ENCODE results near the gene MYO19. TPM values are rescaled to one million over a fixed set of nuclear protein-coding genes. Genes with fewer than 3 reads are reported as not detected.

The MYO19 gene
- total RNA-seq, 1 donor from 2014 or later, result 65.9 TPM

GRCh38 chr17:36501963-36502362, 32.7 kb downstream of the MYO19 start:
- TF ChIP-seq, protein P1, sequence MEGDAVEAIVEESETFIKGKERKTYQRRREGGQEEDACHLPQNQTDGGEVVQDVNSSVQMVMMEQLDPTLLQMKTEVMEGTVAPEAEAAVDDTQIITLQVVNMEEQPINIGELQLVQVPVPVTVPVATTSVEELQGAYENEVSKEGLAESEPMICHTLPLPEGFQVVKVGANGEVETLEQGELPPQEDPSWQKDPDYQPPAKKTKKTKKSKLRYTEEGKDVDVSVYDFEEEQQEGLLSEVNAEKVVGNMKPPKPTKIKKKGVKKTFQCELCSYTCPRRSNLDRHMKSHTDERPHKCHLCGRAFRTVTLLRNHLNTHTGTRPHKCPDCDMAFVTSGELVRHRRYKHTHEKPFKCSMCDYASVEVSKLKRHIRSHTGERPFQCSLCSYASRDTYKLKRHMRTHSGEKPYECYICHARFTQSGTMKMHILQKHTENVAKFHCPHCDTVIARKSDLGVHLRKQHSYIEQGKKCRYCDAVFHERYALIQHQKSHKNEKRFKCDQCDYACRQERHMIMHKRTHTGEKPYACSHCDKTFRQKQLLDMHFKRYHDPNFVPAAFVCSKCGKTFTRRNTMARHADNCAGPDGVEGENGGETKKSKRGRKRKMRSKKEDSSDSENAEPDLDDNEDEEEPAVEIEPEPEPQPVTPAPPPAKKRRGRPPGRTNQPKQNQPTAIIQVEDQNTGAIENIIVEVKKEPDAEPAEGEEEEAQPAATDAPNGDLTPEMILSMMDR (IDR thresholded peaks at IDR 0.05), result no peak
- H3K4me1 Mint-ChIP-seq (ENCODE audit: unreplicated experiment), result no peaks in the 10 kb centered on the region
- no peak for DNase-seq (ENCODE audit: extremely low spot score, unreplicated experiment)
- no peak overlapping the region for H3K4me3 Mint-ChIP-seq (ENCODE audit: unreplicated experiment)
- H3K27ac Mint-ChIP-seq (ENCODE audit: unreplicated experiment), result no peak overlapping the region
- H3K27me3 Mint-ChIP-seq (ENCODE audit: unreplicated experiment), result no peaks in the 10 kb centered on the region
- H3K9me3 Mint-ChIP-seq (ENCODE audit: unreplicated experiment), result no peaks in the 10 kb centered on the region
- peaks cover 20% of the 10 kb centered on the region for H3K36me3 Mint-ChIP-seq (ENCODE audit: unreplicated experiment)

GRCh38 chr17:36501351-36501750, 33.3 kb downstream of the MYO19 start:
- no peak for DNase-seq (ENCODE audit: extremely low spot score, unreplicated experiment)
- no peak overlapping the region for H3K4me3 Mint-ChIP-seq (ENCODE audit: unreplicated experiment)
- TF ChIP-seq, protein P1 (IDR thresholded peaks at IDR 0.05), result no peak
- no peak overlapping the region for H3K27ac Mint-ChIP-seq (ENCODE audit: unreplicated experiment)
- no peaks in the 10 kb centered on the region for H3K27me3 Mint-ChIP-seq (ENCODE audit: unreplicated experiment)
- no peaks in the 10 kb centered on the region for H3K4me1 Mint-ChIP-seq (ENCODE audit: unreplicated experiment)
- peaks cover 24% of the 10 kb centered on the region for H3K36me3 Mint-ChIP-seq (ENCODE audit: unreplicated experiment)
- no peaks in the 10 kb centered on the region for H3K9me3 Mint-ChIP-seq (ENCODE audit: unreplicated experiment)

DNA sequence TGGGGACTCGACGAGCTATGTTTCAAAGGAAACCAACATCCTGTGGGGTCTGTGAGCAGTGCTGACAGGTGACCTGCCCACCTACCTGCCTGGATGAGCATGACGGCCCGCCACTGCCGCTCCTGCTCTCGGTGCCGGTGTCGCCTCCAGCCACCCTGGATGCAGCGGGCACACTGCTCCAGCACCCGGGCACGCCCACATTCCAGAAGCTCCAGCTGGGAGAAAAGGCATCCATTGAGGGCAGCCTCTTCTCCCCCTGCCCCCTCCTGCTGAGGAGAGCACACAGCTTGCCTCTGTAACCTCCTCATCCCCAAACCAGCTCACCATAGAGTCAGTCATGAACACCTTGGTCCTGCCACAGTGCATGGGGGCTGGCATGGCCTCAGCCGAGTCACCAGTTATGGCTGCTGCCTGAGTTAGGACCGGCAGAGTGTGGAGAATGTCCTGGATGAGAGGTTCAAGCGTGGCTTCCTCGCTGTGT, 33.9 kb downstream of the MYO19 start:
- Mint-ChIP-seq H3K27me3 (ENCODE audit: unreplicated experiment) (no peaks in the 10 kb centered on the region), H3K9me3 (ENCODE audit: unreplicated experiment) (no peaks in the 10 kb centered on the region), H3K27ac (ENCODE audit: unreplicated experiment) (no peak overlapping the region), H3K4me3 (ENCODE audit: unreplicated experiment) (no peak overlapping the region), H3K4me1 (ENCODE audit: unreplicated experiment) (no peaks in the 10 kb centered on the region), H3K36me3 (ENCODE audit: unreplicated experiment) (peaks cover 26% of the 10 kb centered on the region)
- no peak for DNase-seq (ENCODE audit: extremely low spot score, unreplicated experiment)
- TF ChIP-seq, protein P1 (IDR thresholded peaks at IDR 0.05), result no peak

GRCh38 chr17:36498560-36499300, 35.9 kb downstream of the MYO19 start:
- TF ChIP-seq, protein P1 (IDR thresholded peaks at IDR 0.05), result no peak
- Mint-ChIP-seq H3K27me3 (ENCODE audit: unreplicated experiment) (no peaks in the 10 kb centered on the region), H3K4me1 (ENCODE audit: unreplicated experiment) (no peaks in the 10 kb centered on the region), H3K4me3 (ENCODE audit: unreplicated experiment) (no peak overlapping the region), H3K36me3 (ENCODE audit: unreplicated experiment) (peaks cover 31% of the 10 kb centered on the region), H3K9me3 (ENCODE audit: unreplicated experiment) (no peaks in the 10 kb centered on the region), H3K27ac (ENCODE audit: unreplicated experiment) (no peak overlapping the region)
- DNase-seq (ENCODE audit: extremely low spot score, unreplicated experiment), result no peak

GRCh38 chr17:36498155-36498554, 36.5 kb downstream of the MYO19 start:
- TF ChIP-seq, protein P1 (IDR thresholded peaks at IDR 0.05), result no peak
- no peaks in the 10 kb centered on the region for H3K9me3 Mint-ChIP-seq (ENCODE audit: unreplicated experiment)
- no peaks in the 10 kb centered on the region for H3K4me1 Mint-ChIP-seq (ENCODE audit: unreplicated experiment)
- H3K27ac Mint-ChIP-seq (ENCODE audit: unreplicated experiment), result no peak overlapping the region
- no peaks in the 10 kb centered on the region for H3K27me3 Mint-ChIP-seq (ENCODE audit: unreplicated experiment)
- H3K36me3 Mint-ChIP-seq (ENCODE audit: unreplicated experiment), result peaks cover 27% of the 10 kb centered on the region
- no peak overlapping the region for H3K4me3 Mint-ChIP-seq (ENCODE audit: unreplicated experiment)
- no peak for DNase-seq (ENCODE audit: extremely low spot score, unreplicated experiment)

Data from osteocyte (in vitro differentiated cells).